Mucosa of gallbladder (tissue), 1 donor: ENCODE measurements around the gene YTHDF1. TPM values are rescaled to one million over a fixed set of nuclear protein-coding genes. Genes with fewer than 3 reads are reported as not detected.
A peak's percentile ranks its signal among the peaks of the same experiment; 100 is the strongest.

Source experiments
- DNase-seq: peaks from one replicate; pipeline ENCODE4 v3.0.0-alpha.2; 2020; ENCODE audit warnings: low spot score
- total RNA-seq: library from RNA; stranded (reverse); gene quantifications from one replicate; pipeline ENCODE4 v1.2.1, GENCODE V29; 2021
- donor health status: DM: no; HTN: no; CAD: no.

The YTHDF1 gene
- total RNA-seq, 1 donor from 2014 or later = 40.8 TPM

- no peak for DNase-seq
These were observed 33.1 kb upstream of the YTHDF1 start for GRCh38 chr20:63248835-63249591.

- no peak for DNase-seq
These were observed 31.8 kb upstream of the YTHDF1 start for GRCh38 chr20:63247671-63248228.

GRCh38 chr20:63246490-63247288 is 30.8 kb upstream of the YTHDF1 start:
- no peak for DNase-seq

GRCh38 chr20:63244468-63244867 is 28.5 kb upstream of the YTHDF1 start:
- no peak for DNase-seq

- DNase-seq = no peak
These were observed 27.8 kb upstream of the YTHDF1 start for GRCh38 chr20:63243604-63244247.

- DNase-seq = no peak
These were observed 26.8 kb upstream of the YTHDF1 start for GRCh38 chr20:63242736-63243135.

- DNase-seq = no peak
These were observed 25.3 kb upstream of the YTHDF1 start for GRCh38 chr20:63241272-63241671.

GRCh38 chr20:63240004-63240403 is 24.1 kb upstream of the YTHDF1 start:
- DNase-seq = no peak

GRCh38 chr20:63239431-63239830 is 23.5 kb upstream of the YTHDF1 start:
- DNase-seq = no peak

GRCh38 chr20:63238514-63239125 is 22.7 kb upstream of the YTHDF1 start:
- no peak for DNase-seq

GRCh38 chr20:63238031-63238430 is 22.1 kb upstream of the YTHDF1 start:
- DNase-seq = no peak

- no peak for DNase-seq
These were observed 20.3 kb upstream of the YTHDF1 start for GRCh38 chr20:63236116-63236837.

GRCh38 chr20:63235399-63235983 is 19.6 kb upstream of the YTHDF1 start, which contains the start of gene BIRC7:
Gene BIRC7, plus strand, starts transcription at chr20:63235905. Its CDS starts 192 bp downstream, at chr20:63236097.
- no peak for DNase-seq

- no peak for DNase-seq
These were observed 18.9 kb upstream of the YTHDF1 start for GRCh38 chr20:63234693-63235398.

- no peak for DNase-seq
These were observed 18.0 kb upstream of the YTHDF1 start for GRCh38 chr20:63233924-63234323.

- DNase-seq = no peak
These were observed 17.1 kb upstream of the YTHDF1 start for GRCh38 chr20:63233061-63233344.

GRCh38 chr20:63232235-63233060 is 16.5 kb upstream of the YTHDF1 start:
- no peak for DNase-seq

GRCh38 chr20:63230800-63231268 is 14.9 kb upstream of the YTHDF1 start:
- DNase-seq = peak; percentile 38

- DNase-seq = no peak
These were observed 12.9 kb upstream of the YTHDF1 start for GRCh38 chr20:63228806-63229205.
